K562 (cell line): ENCODE data around the gene NKIRAS2. TPM values are rescaled to one million over a fixed set of nuclear protein-coding genes. Genes with fewer than 3 reads are reported as not detected.

Experiments
- CXXC5 ChIP-seq: fragments of 250-450 bp; sonication (Bioruptor Pico); IDR thresholded peaks from 2 replicates; pipeline ENCODE4 v1.8.0; 2022; ENCODE audit warnings: inconsistent platforms, mild to moderate bottlenecking, moderate library complexity
- ZNF174 ChIP-seq: fragments of 250-450 bp; sonication (Bioruptor Pico); IDR thresholded peaks from 2 replicates; pipeline ENCODE4 v1.4.0; 2020; ENCODE audit warnings: mild to moderate bottlenecking
- polyA plus RNA-seq, 8 experiments: library from polyadenylated mRNA; depleted of rRNA in 4 of 8; stranded (reverse) in 5 of 8; unstranded in 3 of 8; fragments of >200 nt; fragmentation: Nextera tagmentation in 2 of 8; fragmentation: Illumina TruSeq in 1 of 8; extraction: Ambion mirVana in 2 of 8; extraction: Trizol in 1 of 8; gene quantifications; 2 replicates each; pipeline versions ENCODE4 v1.2.1 to v1.2.3, GENCODE V29; 2011 to 2014; ENCODE audit warnings: inconsistent platforms in 1 of 8, missing spikeins in 1 of 8
- total RNA-seq, 7 experiments: library from RNA; depleted of rRNA in 6 of 7; stranded (reverse); fragments of >200 nt in 6 of 7; fragmentation: Illumina TruSeq in 2 of 7; extraction: Trizol in 2 of 7; gene quantifications; 2 replicates each; pipeline versions ENCODE4 v1.2.1 to v1.2.3, GENCODE V29; 2011 to 2021; ENCODE audit warnings: low replicate concordance in 1 of 7
- TF ChIP-seq, protein P1 (sequence below), 2 experiments: IDR thresholded peaks; 2 replicates each; pipeline ENCODE4 v1.6.1; 2012; ENCODE audit warnings: improper control_type of control experiment in 2 of 2, low read depth in 2 of 2, low read length in 2 of 2, borderline replicate concordance in 1 of 2
- TF ChIP-seq, protein P2 (sequence below): fragments of 250-450 bp; sonication (Bioruptor Pico); IDR thresholded peaks from 2 replicates; pipeline ENCODE4 v1.5.1; 2021; ENCODE audit warnings: mild to moderate bottlenecking
- TF ChIP-seq, protein P3 (sequence below): sonication (generic); formaldehyde crosslinking; IDR thresholded peaks from 2 replicates; pipeline ENCODE4 v1.8.0; 2022; ENCODE audit warnings: missing genetic modification reagents, mild to moderate bottlenecking, borderline replicate concordance
- TF ChIP-seq, protein P4 (sequence below), 2 experiments: fragments of 450-650 bp in 1 of 2; sonication (generic) in 1 of 2; formaldehyde crosslinking in 1 of 2; IDR thresholded peaks; 2 replicates each; pipeline versions ENCODE4 v1.7.1 to v1.9.0; 2016 to 2022; ENCODE audit warnings: inconsistent platforms in 1 of 2, mild to moderate bottlenecking in 1 of 2, missing genetic modification reagents in 1 of 2

Gene NKIRAS2
- total and polyA plus RNA-seq, 9 of the 15 experiments (the other 6 are each of a cell fraction or from before 2014, with no cell fraction given): 10.1 to 65.5 (median 29.8) TPM

DNA sequence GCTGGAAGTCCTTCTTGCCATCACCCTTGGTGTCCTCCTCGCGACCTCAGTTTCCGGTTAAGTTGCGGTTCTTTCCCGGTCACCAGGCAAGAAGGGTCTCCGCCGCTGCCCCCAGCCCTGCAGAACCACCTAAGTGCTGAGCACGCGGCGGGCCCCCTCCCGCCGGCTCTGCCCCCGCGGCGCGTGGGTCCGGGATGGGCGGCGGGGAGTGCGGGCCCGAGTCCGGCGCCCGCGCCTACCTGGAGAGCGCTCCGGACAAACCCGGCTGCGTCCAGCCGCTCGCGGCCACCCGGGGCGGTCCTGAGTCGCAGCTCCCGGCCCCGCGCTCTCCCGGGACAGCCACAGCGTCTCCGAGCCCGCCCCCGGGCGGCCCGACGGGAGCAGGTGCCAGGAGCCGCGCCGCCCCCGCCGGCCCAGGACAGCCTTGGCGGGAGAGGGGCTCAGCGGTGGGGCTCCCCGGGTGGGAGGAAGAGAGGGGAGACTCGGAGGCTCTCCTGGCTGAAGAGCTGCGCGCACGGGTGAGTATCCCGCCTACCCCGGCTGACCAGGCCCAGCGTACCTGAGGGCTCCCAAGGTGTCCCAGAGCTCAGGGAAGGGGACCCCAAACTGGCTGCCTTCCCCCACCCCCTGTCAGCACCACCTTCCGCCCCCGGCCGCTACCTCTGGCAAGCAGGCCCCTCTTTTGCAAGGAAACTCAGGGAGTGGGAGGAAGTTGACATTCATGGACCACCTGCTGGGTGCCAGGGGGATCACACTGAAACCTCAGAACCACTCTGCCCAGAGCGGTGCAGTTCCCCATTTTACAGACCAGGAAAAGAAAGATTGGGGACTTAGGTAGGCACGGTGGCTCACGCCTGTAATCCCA lies 52.7 kb downstream of the NKIRAS2 start (continued):
- TF ChIP-seq, protein P1, sequence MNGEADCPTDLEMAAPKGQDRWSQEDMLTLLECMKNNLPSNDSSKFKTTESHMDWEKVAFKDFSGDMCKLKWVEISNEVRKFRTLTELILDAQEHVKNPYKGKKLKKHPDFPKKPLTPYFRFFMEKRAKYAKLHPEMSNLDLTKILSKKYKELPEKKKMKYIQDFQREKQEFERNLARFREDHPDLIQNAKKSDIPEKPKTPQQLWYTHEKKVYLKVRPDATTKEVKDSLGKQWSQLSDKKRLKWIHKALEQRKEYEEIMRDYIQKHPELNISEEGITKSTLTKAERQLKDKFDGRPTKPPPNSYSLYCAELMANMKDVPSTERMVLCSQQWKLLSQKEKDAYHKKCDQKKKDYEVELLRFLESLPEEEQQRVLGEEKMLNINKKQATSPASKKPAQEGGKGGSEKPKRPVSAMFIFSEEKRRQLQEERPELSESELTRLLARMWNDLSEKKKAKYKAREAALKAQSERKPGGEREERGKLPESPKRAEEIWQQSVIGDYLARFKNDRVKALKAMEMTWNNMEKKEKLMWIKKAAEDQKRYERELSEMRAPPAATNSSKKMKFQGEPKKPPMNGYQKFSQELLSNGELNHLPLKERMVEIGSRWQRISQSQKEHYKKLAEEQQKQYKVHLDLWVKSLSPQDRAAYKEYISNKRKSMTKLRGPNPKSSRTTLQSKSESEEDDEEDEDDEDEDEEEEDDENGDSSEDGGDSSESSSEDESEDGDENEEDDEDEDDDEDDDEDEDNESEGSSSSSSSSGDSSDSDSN (IDR thresholded peaks at IDR 0.05; ENCODE audit: borderline replicate concordance in 1 of 2, low read depth in 2 of 2, low read length in 2 of 2): peak in 1 of 2 experiments; percentile 74; a peak in 1 of 4 replicates
- TF ChIP-seq, protein P2, sequence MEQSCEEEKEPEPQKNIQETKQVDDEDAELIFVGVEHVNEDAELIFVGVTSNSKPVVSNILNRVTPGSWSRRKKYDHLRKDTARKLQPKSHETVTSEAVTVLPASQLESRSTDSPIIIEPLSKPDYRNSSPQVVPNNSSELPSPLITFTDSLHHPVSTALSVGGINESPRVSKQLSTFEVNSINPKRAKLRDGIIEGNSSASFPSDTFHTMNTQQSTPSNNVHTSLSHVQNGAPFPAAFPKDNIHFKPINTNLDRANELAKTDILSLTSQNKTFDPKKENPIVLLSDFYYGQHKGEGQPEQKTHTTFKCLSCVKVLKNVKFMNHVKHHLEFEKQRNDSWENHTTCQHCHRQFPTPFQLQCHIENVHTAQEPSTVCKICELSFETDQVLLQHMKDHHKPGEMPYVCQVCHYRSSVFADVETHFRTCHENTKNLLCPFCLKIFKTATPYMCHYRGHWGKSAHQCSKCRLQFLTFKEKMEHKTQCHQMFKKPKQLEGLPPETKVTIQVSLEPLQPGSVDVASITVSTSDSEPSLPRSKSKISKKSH (CRISPR knock-in tag): no peak
- TF ChIP-seq, protein P3, sequence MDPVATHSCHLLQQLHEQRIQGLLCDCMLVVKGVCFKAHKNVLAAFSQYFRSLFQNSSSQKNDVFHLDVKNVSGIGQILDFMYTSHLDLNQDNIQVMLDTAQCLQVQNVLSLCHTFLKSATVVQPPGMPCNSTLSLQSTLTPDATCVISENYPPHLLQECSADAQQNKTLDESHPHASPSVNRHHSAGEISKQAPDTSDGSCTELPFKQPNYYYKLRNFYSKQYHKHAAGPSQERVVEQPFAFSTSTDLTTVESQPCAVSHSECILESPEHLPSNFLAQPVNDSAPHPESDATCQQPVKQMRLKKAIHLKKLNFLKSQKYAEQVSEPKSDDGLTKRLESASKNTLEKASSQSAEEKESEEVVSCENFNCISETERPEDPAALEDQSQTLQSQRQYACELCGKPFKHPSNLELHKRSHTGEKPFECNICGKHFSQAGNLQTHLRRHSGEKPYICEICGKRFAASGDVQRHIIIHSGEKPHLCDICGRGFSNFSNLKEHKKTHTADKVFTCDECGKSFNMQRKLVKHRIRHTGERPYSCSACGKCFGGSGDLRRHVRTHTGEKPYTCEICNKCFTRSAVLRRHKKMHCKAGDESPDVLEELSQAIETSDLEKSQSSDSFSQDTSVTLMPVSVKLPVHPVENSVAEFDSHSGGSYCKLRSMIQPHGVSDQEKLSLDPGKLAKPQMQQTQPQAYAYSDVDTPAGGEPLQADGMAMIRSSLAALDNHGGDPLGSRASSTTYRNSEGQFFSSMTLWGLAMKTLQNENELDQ (CRISPR knock-in tag): no peak
- TF ChIP-seq CXXC5 (CRISPR knock-in tag) (peak; percentile 22; the same call in 1 of the 2 replicates), ZNF174 (CRISPR knock-in tag) (no peak)
- TF ChIP-seq, protein P4, sequence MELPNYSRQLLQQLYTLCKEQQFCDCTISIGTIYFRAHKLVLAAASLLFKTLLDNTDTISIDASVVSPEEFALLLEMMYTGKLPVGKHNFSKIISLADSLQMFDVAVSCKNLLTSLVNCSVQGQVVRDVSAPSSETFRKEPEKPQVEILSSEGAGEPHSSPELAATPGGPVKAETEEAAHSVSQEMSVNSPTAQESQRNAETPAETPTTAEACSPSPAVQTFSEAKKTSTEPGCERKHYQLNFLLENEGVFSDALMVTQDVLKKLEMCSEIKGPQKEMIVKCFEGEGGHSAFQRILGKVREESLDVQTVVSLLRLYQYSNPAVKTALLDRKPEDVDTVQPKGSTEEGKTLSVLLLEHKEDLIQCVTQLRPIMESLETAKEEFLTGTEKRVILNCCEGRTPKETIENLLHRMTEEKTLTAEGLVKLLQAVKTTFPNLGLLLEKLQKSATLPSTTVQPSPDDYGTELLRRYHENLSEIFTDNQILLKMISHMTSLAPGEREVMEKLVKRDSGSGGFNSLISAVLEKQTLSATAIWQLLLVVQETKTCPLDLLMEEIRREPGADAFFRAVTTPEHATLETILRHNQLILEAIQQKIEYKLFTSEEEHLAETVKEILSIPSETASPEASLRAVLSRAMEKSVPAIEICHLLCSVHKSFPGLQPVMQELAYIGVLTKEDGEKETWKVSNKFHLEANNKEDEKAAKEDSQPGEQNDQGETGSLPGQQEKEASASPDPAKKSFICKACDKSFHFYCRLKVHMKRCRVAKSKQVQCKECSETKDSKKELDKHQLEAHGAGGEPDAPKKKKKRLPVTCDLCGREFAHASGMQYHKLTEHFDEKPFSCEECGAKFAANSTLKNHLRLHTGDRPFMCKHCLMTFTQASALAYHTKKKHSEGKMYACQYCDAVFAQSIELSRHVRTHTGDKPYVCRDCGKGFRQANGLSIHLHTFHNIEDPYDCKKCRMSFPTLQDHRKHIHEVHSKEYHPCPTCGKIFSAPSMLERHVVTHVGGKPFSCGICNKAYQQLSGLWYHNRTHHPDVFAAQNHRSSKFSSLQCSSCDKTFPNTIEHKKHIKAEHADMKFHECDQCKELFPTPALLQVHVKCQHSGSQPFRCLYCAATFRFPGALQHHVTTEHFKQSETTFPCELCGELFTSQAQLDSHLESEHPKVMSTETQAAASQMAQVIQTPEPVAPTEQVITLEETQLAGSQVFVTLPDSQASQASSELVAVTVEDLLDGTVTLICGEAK (IDR thresholded peaks at IDR 0.05): no peak
- TF ChIP-seq, protein P4 (CRISPR knock-in tag; IDR thresholded peaks at IDR 0.05): no peak
